ENCODE data around the gene GOLGA6L24. TPM values are rescaled to one million over a fixed set of nuclear protein-coding genes. Genes with fewer than 3 reads are reported as not detected.
"Not testable (repeated sequence)": the region's sequence is repeated elsewhere in the genome, so short reads cannot be mapped to it uniquely, and the experiment has no call there.

The GOLGA6L24 gene
- total and polyA plus RNA-seq, 2 of the 8 experiments (the other 6 are each of a cell fraction or from before 2014, with no cell fraction given), result not detected

- H3K23me2 ChIP-seq (ENCODE audit: low read depth, low read length); H2BK20ac ChIP-seq (ENCODE audit: low read length); H2AK5ac ChIP-seq (ENCODE audit: low read depth, low read length); H3K79me1 ChIP-seq (ENCODE audit: low read depth, low read length); DNase-seq (ENCODE audit: low read depth in 1 of 2, low spot score in 2 of 2); H4K20me1 ChIP-seq (replicated peaks in 1 of 2; ENCODE audit: control insufficient read depth in 1 of 2, insufficient read depth in 2 of 2, low read length in 2 of 2); H4K8ac ChIP-seq (ENCODE audit: extremely low read depth, insufficient read depth, low read length); H2AFZ ChIP-seq (ENCODE audit: low read length); H3K56ac ChIP-seq (replicated peaks; ENCODE audit: insufficient read length, low read depth, low read length); H3K27me3 ChIP-seq (replicated peaks in 1 of 4; ENCODE audit: control insufficient read depth in 3 of 4, extremely low read depth in 1 of 4, insufficient read depth in 3 of 4, low read length in 3 of 4); H3K27ac ChIP-seq (ENCODE audit: low read depth, low read length); H3K9ac ChIP-seq (replicated peaks in 1 of 4; ENCODE audit: extremely low read depth in 1 of 4, low read depth in 3 of 4, low read length in 3 of 4); H4K91ac ChIP-seq (replicated peaks; ENCODE audit: insufficient read length, low read length); H4K5ac ChIP-seq (ENCODE audit: insufficient read length, low read depth, low read length); H3K18ac ChIP-seq (ENCODE audit: extremely low read depth, low read length); CTCF ChIA-PET (ENCODE audit: partially characterized antibody); FAIRE-seq; H3K14ac ChIP-seq (ENCODE audit: insufficient read length); H3K4me2 ChIP-seq (ENCODE audit: insufficient read depth in 1 of 2, low read depth in 2 of 2, low read length in 2 of 2); H2BK120ac ChIP-seq (replicated peaks; ENCODE audit: low read depth, low read length); H3K4me1 ChIP-seq (replicated peaks in 1 of 4; ENCODE audit: control insufficient read depth in 3 of 4, insufficient read depth in 4 of 4, low read length in 3 of 4); H3K4me3 ChIP-seq (ENCODE audit: extremely low read depth in 1 of 4, insufficient read depth in 2 of 4, low read depth in 3 of 4, low read length in 4 of 4); POLR2A ChIA-PET (ENCODE audit: partially characterized antibody); H3K79me2 ChIP-seq (ENCODE audit: control insufficient read depth in 1 of 2, insufficient read depth in 2 of 2, low read length in 2 of 2); H2BK15ac ChIP-seq (ENCODE audit: low read length); H3K4ac ChIP-seq (replicated peaks; ENCODE audit: insufficient read length, low read depth, low read length); H3K9me3 ChIP-seq (ENCODE audit: insufficient read depth in 2 of 2, low read depth in 1 of 2, low read length in 1 of 2); H3K23ac ChIP-seq (ENCODE audit: insufficient read length); H2BK5ac ChIP-seq (ENCODE audit: low read depth, low read length); H2BK12ac ChIP-seq (ENCODE audit: low read depth, low read length): not testable (repeated sequence)
- H3K36me3 ChIP-seq (ENCODE audit: control insufficient read depth in 2 of 4, insufficient read depth in 4 of 4, low read length in 3 of 4), result peaks cover 3 to 23% (median 9%) of the 10 kb centered on the region in 4 experiments; a peak in 5 of 8 replicates
- 93% methylated on average over 5 of the region's 5 CpGs; no CpG with 5 or more reads in 1 of the 2 experiments for WGBS, 2 experiments (ENCODE audit: extremely low coverage in 1 of 2, insufficient coverage in 1 of 2, insufficient read length in 1 of 2, insufficient replicate concordance in 2 of 2, low coverage in 1 of 2, low lambda C conversion rate in 2 of 2, missing lambda C conversion rate in 1 of 2)
Observed at GRCh38 chr15:28308718-28309117, 49.2 kb downstream of the GOLGA6L24 start.

Small RNA genes within 50 kb of the gene (small RNA-seq; reads per million reads assigned to genes)
- not detected for gene AC091304.5 (ENCODE audit: insufficient read depth)
- gene RN7SL238P (ENCODE audit: insufficient read depth), result not detected

Other genes with a start within 250 kb of the GOLGA6L24 start
- 83.0 and 88.7 TPM in 2 replicates for gene HERC2, start 35.9 kb downstream of the GOLGA6L24 start, total RNA-seq (2021; fragmentation: NEBNext Ultra II Directional; extraction: Animal tissue kit (Norgen Biotek cat#: 25700))
- gene HERC2, start 35.9 kb downstream of the GOLGA6L24 start, polyA plus RNA-seq (2011; rRNA removed), result 79.2 and 88.7 TPM in 2 replicates
- not detected in 2 replicates for gene GOLGA8F, start 20.6 kb upstream of the GOLGA6L24 start, total RNA-seq (2021; fragmentation: NEBNext Ultra II Directional; extraction: Animal tissue kit (Norgen Biotek cat#: 25700))
- gene GOLGA8F, start 20.6 kb upstream of the GOLGA6L24 start, polyA plus RNA-seq (2011; rRNA removed), result not detected in 2 replicates
- not detected in 2 replicates for gene GOLGA8G, start 174.9 kb upstream of the GOLGA6L24 start, total RNA-seq (2021; fragmentation: NEBNext Ultra II Directional; extraction: Animal tissue kit (Norgen Biotek cat#: 25700))
- gene GOLGA8G, start 174.9 kb upstream of the GOLGA6L24 start, polyA plus RNA-seq (2011; rRNA removed), result not detected in 2 replicates
- gene GOLGA6L25, start 195.5 kb upstream of the GOLGA6L24 start, total RNA-seq (2021; fragmentation: NEBNext Ultra II Directional; extraction: Animal tissue kit (Norgen Biotek cat#: 25700)), result not detected in 2 replicates
- gene GOLGA6L25, start 195.5 kb upstream of the GOLGA6L24 start, polyA plus RNA-seq (2011; rRNA removed), result not detected in 2 replicates

Measured in H1 (cell line).